Ramos (cell line): Measurements from ENCODE around the gene LSM2.
"Not testable (repeated sequence)": the region's sequence is repeated elsewhere in the genome, so short reads cannot be mapped to it uniquely, and the experiment has no call there.

Experiments
- in situ Hi-C: fragments of 300-500 bp; cut with MboI; formaldehyde crosslinking; loops from one replicate; pipeline ENCODE4 v1.14.3; 2022; ENCODE audit warnings: low sequenced_read_pairs; ENCODE audit not compliant: unreplicated experiment

Gene LSM2

GRCh38 chr6:31806470-31807272 lies at the start of gene LSM2:
TSS of gene LSM2 (minus strand) at chr6:31806966. CDS start at chr6:31806757, 209 bp downstream.
- in situ Hi-C loops = no loop called here

DNA sequence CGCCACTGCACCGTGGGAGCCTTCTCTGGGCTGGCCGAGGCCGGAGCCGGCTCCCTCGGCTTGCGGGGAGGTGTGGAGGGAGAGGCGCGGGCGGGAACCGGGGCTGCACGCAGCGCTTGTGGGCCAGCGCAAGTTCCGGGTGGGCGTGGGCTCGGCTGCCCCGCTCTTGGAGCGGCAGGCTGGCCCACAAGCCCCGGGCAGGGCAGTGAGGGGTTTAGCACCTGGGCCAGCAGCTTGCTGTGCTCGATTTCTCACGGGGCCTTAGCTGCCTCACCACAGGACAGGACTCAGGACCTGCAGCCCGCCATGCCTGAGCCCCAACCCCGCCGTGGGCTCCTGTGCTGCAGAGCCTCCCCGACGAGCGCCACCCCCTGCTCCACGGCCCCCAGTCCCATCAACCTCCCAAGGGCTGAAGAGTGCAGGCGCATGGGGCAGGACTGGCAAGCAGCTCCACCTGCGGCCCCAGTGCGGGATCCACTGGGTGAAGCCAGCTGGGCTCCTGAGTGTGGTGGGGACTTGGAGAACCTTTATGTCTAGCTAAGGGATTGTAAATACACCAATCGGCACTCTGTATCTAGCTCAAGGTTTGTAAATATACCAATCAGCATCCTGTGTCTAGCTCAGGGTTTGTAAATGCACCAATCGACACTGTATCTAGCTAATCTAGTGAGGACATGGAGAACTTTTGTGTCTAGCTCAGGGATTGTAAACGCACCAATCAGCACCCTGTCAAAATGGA lies 45.4 kb upstream of the LSM2 start:
- in situ Hi-C loops = not testable (repeated sequence)

DNA sequence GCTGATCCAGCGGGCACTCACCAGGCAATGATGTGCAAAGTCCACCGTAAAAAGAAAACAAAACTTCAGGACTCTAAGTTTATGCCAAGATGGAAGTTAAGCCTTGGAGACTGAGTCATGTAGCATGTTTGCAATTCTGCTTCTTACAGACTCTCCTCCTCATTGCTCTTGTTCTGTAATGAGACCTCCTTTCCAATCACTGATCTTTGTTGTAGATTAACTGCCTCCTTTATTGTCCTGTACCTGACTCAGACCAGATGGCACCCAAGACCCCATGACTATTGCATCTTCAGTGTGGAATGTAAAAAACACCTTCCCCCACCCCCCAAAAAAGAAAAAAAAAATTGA lies 44.7 kb upstream of the LSM2 start:
- in situ Hi-C loops = no loop called here

DNA sequence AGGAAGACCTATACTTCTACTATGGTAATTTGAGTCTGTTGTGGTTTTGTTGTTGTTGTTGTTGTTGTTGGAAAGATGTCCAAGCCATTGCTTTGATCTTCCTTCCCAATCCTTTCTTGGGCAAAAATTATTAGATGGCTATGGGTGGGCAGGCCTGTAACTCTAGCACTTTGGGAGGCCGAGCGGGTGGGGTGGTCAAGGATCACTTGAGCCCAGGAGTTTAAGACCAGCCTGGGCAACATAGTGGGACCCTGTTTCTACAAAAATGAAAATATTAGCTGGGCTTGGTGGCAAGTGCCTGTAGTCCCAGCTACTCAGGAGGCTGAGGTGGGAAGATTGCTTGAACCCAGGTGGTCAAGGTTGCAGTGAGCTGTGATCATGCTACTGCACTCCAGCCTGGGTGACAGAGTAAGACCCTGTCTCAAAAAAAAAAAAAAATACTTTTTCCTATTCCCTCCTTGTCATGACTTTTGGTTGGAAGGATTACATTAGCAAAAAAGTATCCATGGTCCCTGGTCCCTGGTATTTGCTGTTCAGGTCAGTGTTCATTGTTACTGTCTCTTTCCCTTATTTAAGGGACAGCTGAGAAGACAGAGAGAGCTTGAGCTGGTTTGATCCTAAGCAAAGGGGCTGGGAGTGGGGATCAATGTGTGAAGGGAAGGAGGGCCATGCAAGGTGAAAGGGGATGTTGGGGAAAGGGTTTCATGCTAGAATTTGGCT lies 44.2 kb upstream of the LSM2 start:
- in situ Hi-C loops = no loop called here

DNA sequence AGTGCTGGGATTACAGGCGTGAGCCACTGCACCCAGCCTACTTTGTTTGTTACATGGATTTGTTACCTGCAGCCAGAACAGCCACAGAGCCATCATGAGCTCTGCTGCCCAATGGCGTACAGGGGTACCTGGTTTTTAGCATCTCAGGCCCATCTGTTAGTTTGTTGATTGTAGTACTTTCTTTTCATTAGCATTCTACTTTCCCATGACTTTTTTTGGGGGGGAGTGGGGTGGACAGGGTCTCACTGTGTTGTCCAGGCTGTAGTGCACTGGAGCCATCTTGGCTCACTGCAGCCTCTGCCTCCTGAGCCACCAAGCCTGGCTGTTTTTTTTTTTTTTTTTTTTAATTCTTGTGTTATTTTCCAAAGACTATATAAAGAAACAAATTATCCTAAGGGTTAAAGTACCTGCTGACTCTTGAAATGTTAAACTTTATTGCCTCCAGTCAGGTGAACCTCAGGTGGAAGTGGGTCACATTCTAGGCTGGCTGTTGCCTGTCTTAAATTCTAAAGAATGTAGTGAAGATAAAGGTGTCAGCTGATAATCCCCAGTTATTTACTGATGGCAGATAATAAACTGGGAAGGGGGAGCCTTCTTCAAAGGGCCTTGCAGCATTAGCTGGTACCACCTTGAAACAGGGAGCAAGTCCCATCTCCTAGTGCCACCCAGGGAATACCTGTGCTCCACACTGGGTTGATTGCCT lies 40.7 kb upstream of the LSM2 start:
- in situ Hi-C loops = no loop called here

DNA sequence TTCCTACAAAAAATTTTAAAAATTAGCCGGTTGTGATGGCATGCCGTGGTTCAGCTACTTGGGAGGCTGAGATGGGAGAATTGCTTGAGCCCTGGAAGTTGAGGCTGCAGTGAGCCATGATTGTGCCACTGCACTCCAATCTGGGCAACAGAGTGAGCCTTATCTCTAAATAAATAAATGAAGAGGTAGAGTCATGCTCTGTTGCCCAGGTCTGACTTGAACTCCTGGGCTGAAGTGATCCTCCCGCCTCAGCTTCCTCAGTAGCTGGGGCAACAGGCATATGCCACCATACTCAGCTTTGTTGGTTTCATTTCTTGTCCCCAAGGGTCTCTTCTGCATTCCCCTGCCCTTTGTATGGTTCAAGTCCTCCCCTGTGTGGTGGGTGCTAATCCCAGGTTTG lies 37.7 kb upstream of the LSM2 start:
- in situ Hi-C loops = no loop called here

DNA sequence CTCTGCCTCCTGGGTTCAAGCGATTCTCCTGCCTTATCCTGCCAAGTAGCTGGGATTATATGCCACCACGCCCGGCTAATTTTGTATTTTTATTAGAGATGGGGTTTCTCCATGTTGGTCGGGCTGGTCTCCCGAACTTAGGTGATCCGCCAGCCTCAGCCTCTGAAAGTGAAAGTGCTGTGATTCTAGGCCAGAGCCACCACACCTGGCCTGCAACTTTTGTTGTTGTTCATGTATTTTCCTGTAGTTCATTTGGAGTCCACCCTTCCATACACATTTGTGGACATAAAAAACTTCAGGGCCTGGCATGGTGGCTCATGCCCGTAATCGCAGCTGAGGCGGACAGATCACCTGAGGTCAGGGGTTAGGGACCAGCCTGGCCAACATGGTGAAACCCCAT lies 35.3 kb upstream of the LSM2 start:
- in situ Hi-C loops = no loop called here

DNA sequence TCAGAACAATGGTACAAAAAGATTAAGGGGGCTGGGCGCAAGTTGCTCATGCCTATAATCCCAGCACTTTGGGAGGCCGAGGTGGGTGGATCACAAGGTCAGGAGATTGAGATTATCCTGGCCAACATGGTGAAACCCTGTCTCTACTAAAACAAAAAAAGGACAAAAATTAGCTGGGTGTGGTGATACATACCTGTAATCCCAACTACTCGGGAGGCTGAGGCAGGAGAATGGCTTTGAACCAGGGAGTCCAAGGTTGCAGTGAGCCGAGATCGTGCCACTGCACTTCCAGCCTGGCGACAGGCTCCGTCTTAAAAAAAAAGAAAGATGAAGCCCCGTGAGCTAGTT lies 33.0 kb upstream of the LSM2 start:
- in situ Hi-C loops = not testable (repeated sequence)

DNA sequence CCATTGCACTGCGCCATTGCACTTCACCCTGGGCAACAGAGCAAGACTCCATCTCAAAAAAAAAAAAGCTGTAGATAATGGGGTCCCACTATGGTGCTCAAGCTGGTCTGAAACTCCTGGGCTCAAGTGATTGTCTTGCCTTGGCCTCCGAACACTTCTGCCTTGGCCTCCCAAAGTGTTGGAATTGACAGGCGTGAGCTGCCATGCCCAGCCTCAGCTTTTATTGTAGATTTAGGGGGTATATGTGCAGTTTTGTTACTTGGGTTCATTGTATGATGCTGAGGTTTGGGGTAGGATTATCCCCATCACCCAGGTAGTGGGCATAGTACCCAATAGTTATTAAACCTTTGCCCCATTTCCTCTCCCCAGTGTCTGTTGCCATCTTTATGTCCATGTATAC lies 32.2 kb upstream of the LSM2 start:
- in situ Hi-C loops = no loop called here

GRCh38 chr6:31838114-31838553 lies 31.4 kb upstream of the LSM2 start:
- in situ Hi-C loops = not testable (repeated sequence)

DNA sequence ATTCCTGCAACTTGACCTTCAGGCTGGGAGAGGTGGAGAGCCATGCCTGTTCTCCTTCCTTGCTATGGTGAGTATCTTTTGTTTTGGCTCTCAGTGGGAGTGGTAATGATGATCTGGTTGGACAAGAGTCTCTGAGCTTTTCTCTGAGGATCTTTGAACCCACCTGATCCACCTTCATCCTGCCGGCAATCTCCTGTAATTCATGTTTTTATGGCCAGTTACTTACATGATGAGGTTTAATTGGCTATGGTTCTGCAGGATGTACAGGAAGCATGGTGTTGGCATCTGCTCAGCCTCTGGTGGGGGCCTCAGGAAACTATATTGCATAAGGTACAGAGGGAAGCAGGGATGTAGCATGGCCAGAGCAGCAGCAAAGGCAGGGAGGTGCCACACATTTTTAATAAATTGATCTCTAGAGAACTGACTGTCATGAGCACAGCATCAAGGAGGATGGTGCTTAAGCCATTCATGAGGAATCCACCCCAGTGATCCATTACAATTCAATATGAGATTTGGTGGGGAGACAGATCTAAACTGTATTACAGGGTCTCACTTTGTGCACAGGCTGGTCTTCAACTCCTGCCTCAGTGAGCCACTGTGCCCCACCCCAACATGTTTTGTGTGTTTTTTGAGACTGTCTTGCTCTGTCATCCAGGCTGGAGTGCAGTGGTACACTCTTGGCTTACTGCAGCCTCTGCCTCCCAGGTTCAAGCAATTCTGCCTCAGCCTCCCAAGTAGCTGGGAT lies 30.8 kb upstream of the LSM2 start:
- in situ Hi-C loops = no loop called here

- in situ Hi-C loops = no loop called here
Measured at GRCh38 chr6:31836474-31837368, 30.0 kb upstream of the LSM2 start.

DNA sequence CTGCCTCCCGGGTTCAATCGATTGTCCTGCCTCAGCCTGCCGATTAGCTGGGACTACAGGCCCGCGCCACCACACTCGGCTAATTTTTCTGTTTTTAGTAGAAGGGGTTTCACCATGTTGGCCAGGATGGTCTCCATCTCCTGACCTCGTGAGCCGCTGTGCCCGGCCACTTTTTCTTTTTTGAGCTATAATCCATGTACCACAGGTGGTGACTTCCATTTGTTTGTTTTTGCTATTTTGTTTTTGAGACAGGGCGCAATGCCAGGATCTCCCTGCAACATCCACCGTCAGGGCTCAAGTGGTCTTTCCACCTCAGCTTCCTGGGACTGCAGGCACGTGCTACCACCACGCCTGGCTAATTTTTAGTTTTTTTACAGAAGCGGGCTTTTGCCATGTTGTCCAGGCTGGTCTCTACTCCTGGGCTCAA lies 29.3 kb upstream of the LSM2 start:
- in situ Hi-C loops = no loop called here

- in situ Hi-C loops = no loop called here
Measured at GRCh38 chr6:31834367-31835250, 27.8 kb upstream of the LSM2 start.

DNA sequence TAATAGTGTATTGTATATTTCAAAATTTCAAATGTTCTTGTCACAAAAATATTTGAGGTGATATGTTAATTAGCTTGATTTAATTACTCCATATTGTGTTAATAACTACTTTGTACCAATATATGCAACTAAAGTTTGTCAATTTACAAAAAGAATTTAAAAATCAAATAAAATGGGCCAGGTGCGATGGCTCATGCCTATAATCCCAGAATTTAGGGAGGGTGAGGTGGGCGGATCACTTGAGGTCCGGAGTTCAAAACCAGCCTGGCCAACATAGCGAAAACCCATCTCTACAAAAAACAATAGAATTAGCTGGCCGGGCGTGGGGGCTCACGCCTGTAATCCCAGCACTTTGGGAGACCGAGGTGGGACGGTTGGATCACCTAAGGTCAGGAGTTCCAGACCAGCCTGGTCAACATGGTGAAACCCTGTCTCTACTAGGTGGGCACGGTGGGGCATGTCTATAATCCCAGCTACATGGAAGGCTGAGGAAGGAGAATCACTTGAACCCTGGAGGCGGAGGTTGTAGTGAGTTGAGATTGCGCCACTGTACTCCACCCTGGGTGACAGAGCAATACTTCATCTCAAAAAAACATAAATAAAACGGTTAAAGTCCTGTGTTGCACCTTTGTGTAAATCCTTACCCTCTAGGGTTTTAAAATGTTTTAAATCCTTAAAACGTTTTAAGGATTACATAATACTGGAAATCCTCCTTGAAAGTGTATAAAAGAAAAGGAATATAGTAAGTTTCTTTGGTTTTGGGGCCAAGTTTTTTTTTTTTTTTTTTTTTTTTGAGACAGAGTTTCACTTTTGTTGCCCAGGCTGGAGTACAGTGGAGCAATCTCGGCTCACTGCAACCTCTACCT lies 24.8 kb upstream of the LSM2 start:
- in situ Hi-C loops = no loop called here

- in situ Hi-C loops = no loop called here
Measured at GRCh38 chr6:31830886-31831335, 24.1 kb upstream of the LSM2 start.
